ENCODE measurements around the gene CXorf49.
"Not testable (repeated sequence)": the region's sequence is repeated elsewhere in the genome, so short reads cannot be mapped to it uniquely, and the experiment has no call there.

CXorf49 gene

DNA sequence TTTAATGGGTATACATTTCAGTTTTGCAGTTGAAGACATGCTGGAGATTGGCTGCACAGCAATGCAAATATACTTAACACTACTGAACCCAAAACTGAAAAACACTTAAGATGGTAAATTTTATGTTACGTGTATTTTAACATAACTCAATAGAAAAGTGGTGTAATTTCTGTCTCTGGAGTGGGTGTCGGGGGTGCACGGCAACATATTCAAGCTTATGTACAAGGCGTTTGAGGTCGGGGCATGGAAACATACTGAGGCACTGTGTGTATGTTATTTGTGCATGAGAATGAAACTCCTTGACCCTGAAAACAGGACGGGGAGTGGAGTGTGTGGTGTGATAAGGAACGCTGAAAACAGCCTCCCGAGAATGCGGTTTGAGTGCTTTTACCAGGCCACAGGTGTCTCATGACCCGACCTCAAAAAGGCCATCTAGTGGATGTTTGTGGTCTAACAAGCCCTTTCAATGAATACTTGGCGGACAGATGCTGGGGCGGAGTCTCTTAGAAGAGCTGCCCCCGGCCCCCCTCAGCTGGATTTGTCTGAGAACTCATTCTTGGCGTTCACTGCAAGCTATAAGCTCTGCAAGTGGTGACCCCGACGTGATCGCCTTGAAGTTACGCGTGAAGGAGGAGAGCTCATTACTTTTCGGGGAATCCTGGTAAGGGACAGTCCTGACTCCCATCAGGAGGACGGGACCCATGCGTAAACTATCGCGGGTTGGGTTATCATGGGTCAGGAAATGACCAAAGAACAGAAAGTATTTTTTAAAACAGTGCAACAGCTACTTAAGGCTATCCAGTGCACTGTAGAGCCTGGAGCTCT lies 21.2 kb downstream of the CXorf49 start:
- H3K27ac Mint-ChIP-seq, H3K4me1 Mint-ChIP-seq, H3K9me3 Mint-ChIP-seq, DNase-seq, H3K27me3 Mint-ChIP-seq, H3K4me3 Mint-ChIP-seq: not testable (repeated sequence)
- peak; percentile 74 for ATAC-seq

DNA sequence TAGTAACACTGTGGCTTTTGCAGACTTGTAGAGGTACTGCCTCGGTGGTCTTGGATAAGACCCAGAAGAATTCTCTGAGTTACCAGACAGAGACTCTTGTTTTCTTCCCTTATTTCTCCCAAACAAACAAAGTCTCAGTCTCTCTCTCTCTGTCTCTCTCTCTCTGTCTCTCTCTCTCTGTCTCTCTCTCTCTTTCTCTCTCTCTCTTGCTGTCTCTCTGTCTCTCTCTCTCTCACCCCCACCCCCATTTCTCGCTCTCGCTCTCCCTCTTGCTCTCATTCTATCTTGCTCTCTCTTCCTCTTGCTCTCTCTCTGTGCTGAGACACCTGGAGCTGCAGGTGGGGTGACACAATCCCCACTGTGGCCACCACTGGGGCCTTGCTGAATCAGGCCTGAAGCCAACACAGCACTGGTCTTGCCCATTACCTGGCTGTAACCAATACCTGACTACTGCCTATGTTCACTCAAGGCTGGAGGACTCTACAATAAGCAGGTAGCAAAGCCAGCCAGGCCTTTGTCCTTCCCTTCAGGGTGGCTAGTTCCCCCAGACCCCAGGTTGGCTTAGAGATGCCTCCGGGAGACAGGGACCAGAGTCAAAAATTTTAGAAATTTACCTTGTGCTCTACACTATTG lies 38.4 kb downstream of the CXorf49 start:
- peaks cover 14% of the 10 kb centered on the region for H3K27me3 Mint-ChIP-seq
- ATAC-seq (no peak), DNase-seq (no peak)
- no peaks in the 10 kb centered on the region for H3K4me1 Mint-ChIP-seq
- no peaks in the 10 kb centered on the region for H3K9me3 Mint-ChIP-seq
- H3K27ac Mint-ChIP-seq, result no peak overlapping the region
- H3K4me3 Mint-ChIP-seq, result no peak overlapping the region

DNA sequence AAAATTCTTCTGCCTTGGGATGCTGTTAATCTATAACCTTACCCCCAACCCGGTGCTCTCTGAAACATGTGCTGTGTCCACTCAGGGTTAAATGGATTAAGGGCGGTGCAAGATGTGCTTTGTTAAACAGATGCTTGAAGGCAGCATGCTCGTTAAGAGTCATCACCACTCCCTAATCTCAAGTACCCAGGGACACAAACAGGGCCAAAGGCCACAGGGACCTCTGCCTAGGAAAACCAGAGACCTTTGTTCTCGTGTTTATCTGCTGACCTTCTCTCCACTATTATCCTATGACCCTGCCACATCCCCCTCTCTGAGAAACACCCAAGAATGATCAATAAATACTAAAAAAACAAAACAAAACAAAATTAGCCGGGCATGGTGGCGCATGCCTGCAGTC lies 40.9 kb downstream of the CXorf49 start:
- DNase-seq, H3K4me1 Mint-ChIP-seq, H3K9me3 Mint-ChIP-seq, H3K4me3 Mint-ChIP-seq, ATAC-seq, H3K27ac Mint-ChIP-seq: not testable (repeated sequence)
- peaks cover 15% of the 10 kb centered on the region for H3K27me3 Mint-ChIP-seq

DNA sequence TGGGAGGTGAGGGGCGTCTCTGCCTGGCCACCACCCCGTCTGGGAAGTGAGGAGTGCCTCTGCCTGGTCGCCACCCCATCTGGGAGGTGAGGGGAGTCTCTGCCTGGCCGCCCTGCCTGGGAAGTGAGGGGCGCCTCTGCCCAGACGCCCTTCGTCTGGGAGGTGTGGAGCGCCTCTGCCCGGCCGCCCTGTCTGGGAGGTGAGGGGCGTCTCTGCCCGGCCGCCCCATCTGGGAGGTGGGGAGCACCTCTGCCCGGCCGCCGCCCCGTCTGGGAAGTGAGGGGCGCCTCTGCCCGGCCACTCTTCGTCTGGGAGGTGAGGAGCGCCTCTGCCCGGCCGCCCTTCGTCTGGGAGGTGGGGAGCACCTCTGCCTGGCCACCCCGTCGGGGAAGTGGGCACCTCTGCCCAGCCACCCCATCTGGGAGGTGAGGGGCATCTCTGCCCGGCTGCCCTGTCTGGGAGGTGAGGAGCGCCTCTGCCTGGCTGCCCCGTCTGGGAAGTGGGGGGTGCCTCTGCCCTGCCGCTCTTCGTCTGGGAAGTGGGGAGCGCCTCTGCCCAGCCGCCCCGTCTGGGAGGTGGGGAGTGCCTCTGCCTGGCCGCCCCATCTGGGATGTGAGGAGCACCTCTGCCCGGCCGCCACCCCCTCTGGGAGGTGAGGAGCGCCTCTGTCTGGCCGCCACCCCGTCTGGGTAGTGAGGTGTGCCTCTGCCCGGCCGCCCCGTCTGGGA lies 41.9 kb downstream of the CXorf49 start:
- H3K9me3 Mint-ChIP-seq, H3K4me3 Mint-ChIP-seq, DNase-seq, H3K27ac Mint-ChIP-seq, ATAC-seq, H3K4me1 Mint-ChIP-seq: not testable (repeated sequence)
- peaks cover 23% of the 10 kb centered on the region for H3K27me3 Mint-ChIP-seq

DNA sequence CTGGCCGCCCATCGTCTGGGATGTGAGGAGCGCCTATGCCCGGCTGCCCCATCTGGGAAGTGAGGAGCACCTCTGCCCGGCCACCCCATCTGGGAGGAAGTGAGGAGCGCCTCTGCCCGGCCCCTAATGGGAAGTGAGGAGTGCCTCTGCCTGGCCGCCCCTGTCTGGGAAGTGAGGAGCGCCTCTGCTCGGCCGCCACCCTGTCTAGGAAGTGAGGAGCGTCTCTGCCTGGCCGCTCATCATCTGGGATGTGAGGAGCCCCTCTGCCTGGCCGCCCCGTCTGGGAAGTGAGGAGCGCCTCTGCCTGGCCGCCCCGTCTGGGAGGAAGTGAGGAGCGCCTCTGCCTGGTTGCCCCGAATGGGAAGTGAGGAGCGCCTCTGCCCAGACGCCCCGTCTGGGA lies 42.4 kb downstream of the CXorf49 start:
- H3K27ac Mint-ChIP-seq, H3K9me3 Mint-ChIP-seq, H3K4me3 Mint-ChIP-seq, ATAC-seq, DNase-seq: not testable (repeated sequence)
- peaks cover 23% of the 10 kb centered on the region for H3K27me3 Mint-ChIP-seq
- peaks cover 15% of the 10 kb centered on the region for H3K4me1 Mint-ChIP-seq

DNA sequence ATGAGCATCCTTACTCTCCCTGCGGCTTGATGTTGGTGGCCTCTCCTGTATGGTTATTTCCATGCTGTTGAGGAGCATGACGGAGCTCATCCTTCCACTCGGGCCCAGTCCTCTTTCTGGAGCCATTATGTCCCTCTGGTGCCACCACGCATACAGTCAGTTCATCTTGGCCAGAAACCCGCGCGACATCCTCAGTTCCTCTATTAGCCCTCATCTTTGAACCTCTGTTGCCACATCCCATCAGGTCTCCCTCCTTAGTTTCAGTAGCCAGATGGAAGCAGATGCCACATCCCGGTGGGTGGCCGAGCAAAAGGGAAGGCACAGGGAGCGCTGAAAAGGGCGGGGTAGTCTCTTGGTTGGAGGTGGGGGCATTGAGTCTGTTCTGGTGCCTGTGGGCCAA lies 46.1 kb downstream of the CXorf49 start:
- Mint-ChIP-seq H3K27me3 (peaks cover 9% of the 10 kb centered on the region), H3K4me1 (peaks cover 25% of the 10 kb centered on the region)

DNA sequence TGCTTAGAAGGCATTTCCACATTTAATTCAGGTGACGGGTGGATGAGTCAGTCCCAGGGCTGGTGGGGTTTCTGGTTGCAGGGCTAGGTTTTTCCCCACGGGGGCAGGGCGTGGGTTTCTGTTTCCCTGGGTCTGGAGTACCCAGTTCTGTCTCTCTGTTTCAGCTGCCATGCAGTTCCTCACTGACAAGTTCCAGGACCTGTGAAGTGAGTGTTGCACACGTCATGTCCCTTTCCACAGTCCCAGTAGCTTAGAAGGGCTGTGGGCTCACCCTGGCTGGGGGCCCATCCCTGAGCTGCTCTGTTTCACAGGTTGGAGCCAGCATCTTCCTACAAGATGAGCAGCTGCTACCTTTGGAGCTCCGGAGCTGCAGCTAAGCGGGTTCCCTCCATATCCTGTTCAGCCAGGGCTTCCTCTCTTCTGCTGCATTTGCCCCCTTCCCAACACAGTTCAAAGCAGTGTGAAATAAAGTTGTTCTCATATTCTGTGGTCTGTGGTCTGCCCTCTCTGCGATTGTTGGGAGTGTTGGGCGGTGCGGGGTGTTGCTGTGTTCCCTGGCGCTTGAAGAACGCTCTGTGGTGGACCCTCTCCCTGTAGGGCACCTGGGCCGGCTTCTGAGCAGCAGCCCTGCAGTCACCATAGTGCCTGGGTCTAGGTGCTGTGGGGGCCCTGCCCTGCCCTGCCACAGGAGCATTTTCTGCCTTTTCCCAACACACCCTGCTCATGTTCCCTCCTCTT lies 46.9 kb downstream of the CXorf49 start:
- DNase-seq (peak in 1 of 2 donors; percentile 65), ATAC-seq (peak; percentile 70)
- Mint-ChIP-seq H3K4me3 (peak overlapping the region; percentile 49 to 62), H3K4me1 (peaks cover 25% of the 10 kb centered on the region), H3K27me3 (peaks cover 9% of the 10 kb centered on the region), H3K9me3 (no peaks in the 10 kb centered on the region), H3K27ac (no peak overlapping the region)

More for the DNA sequence above, 46.1 kb downstream of the CXorf49 start:
- H3K4me3 Mint-ChIP-seq, result peak overlapping the region; percentile 20 to 62
- ATAC-seq, result no peak
- H3K27ac Mint-ChIP-seq, result no peak overlapping the region
- DNase-seq, result no peak
- no peaks in the 10 kb centered on the region for H3K9me3 Mint-ChIP-seq

DNA sequence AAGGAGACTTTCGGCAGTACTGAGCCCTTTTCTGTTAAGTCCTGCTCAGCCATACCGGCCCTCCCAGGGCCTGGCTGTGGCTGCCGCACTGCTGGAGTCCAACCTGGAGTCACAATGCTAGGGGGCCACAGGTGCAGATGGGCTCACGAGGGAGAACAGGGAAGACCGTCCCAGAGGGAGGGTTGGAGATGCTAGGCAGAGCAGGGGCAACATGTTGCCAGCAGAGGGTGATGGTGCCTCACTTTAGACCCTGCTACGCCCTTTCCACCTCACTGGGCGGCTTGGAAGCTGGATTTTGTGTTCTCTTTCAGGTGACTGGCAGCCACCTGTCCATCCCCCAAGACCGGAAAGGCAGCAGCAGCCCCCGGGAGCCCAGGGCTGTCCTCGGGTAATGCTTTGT lies 48.1 kb downstream of the CXorf49 start:
- not testable (repeated sequence) for H3K4me3 Mint-ChIP-seq, H3K27me3 Mint-ChIP-seq, H3K9me3 Mint-ChIP-seq, H3K27ac Mint-ChIP-seq, DNase-seq
- peak; percentile 77 for ATAC-seq
- H3K4me1 Mint-ChIP-seq, result peaks cover 25% of the 10 kb centered on the region

DNA sequence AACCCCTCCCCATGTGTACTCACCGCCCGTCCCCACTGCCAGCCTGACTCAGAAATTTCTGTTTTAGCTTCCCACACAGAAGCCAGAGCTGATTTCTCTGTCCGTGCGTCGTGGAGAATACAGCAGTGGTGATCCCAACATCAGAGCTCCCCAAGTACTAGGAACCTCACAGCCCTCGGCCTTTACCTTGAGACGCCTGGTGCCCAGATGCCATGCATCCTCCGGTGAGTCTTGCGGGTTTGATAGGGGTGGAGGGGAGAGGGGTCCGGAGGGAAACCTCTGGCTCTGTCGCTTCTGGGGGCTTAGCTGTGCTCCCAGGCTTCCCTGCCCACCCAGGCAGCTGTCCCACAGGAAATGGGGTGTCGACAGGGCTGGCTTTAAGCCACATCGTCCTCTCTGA lies 48.6 kb downstream of the CXorf49 start:
- H3K27me3 Mint-ChIP-seq, result peaks cover 9% of the 10 kb centered on the region
- DNase-seq (no peak), ATAC-seq (no peak)
- H3K4me3 Mint-ChIP-seq, result no peak overlapping the region
- peaks cover 26% of the 10 kb centered on the region for H3K4me1 Mint-ChIP-seq
- peak overlapping the region in 1 of 2 donors; percentile 34 for H3K27ac Mint-ChIP-seq
- H3K9me3 Mint-ChIP-seq, result no peaks in the 10 kb centered on the region

DNA sequence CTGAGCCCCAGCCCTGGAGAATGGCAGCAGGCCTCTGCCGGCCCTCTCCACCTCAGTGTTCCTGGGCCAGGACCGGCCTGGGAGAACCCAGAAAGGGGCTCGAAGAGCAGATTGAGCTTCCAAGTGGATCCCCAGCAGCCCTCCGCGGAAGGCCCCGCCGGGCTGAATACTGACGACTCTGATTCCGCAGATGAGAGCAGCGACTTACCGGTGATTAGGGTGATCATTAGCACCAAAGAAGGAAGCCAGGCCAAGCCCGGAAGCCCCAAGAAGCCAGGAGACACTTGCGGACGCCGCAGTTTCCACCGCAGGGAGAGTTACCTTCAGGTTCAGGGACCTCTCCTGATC lies 49.9 kb downstream of the CXorf49 start:
- Mint-ChIP-seq H3K4me1 (peaks cover 38% of the 10 kb centered on the region), H3K27ac (no peak overlapping the region), H3K4me3 (no peak overlapping the region), H3K9me3 (no peaks in the 10 kb centered on the region), H3K27me3 (peaks cover 9% of the 10 kb centered on the region)
- DNase-seq (no peak), ATAC-seq (no peak)

DNA sequence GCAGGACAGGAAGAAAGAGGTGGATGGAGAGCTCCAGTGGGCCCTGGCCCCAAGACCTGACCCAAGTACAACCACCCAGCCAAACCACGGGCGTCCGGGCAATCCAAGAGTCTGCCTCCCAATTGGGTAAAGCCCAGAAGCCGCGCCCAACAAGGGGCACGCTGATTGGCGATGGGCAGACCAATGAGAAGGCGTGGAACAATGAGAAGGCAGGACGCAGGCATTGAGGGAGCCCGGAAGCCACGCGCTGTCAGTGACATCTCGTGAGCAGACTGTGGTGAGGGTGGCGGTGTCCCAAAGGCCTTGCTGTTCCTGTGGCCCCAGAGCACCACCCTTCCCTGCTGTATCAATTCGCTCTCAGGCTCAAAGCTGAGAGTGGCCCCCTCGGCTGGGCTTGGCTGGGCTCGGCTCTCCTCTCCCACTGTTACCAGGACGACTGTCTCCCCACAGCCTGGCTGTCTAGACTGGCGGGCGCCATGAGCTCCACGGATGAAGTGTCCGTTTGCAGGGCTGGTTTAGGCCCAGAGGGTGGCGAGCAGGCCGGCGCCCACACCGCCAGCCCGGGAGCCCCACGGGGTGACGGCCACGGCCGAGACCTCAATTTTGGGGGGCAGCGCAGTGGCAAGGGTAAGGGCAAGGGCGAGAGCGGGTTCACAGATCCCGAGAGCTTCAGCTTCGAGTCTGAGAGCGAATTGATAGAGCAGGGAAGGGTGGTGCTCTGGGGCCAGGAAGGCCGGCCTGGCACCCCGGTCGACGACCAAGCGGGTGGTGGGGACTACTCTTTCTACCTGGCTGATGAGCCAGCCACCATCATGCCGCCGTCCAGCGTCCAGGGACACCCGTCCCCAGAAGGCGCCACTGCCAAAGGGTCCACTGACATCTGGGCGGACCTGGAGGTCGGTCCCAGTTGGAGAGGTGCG lies 50.5 kb downstream of the CXorf49 start, which contains the start of gene LOC101059915:
Gene LOC101059915 (plus strand): TSS at position 219 of the 920 bp plus-strand sequence.
- Mint-ChIP-seq H3K4me3 (no peak within 1 kb of the TSS), H3K4me1 (peaks cover 45% of the 10 kb centered on the region), H3K27ac (peak within 1 kb of the TSS in 1 of 2 donors; percentile 34), H3K27me3 (peaks cover 9% of the 10 kb centered on the region), H3K9me3 (no peaks in the 10 kb centered on the region)
- ATAC-seq, result no peak
- no peak for DNase-seq

DNA sequence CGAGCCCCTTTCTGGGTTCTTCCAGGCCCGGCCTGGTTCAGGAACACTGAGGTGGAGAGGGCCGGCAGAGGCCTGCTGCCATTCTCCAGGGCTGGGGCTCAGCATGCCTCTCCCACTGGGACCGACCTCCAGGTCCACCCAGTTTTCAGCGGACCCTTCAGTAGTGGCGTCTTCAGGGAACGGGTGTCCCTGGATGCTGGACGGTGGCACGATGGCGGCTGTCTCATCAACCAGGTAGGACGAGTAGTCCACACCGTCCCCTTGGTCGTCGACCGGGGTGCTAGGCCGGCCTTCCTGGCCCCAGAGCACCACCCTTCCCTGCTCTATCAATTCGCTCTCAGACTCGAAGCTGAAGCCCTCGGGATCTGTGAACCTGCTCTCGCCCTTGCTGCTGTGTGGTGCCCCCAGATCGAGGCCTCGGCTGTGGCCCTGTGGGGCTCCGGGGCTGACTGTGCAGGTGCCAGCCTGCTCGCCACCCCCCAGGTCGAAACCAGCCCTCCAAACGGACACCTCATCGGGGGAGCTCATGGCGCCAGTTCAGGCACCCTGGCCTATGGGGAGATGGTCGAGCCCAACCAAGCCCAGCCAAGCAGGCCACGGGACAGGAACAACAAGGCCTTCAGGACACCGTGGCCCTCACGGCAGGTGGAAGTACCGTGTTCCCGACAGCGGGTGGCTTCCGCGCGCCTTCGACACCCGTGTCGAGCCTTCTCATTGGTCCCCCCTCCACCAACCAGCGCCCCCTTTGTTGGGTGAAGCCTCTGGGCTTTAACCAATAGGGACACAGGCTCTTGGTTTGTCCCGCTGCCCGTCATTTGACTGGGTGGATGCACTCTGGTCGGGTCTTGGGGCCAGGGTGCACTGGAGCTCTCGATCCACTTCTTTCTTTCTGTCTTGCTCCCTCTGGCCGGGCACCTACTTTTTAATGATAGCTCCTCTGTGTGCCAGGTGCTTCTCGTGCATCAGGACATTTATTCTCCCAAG lies 51.6 kb downstream of the CXorf49 start:
- no peak for ATAC-seq
- Mint-ChIP-seq H3K9me3 (no peaks in the 10 kb centered on the region), H3K4me1 (peaks cover 44% of the 10 kb centered on the region), H3K27ac (no peak overlapping the region), H3K4me3 (no peak overlapping the region), H3K27me3 (peaks cover under 1% of the 10 kb centered on the region)
- DNase-seq, result no peak

DNA sequence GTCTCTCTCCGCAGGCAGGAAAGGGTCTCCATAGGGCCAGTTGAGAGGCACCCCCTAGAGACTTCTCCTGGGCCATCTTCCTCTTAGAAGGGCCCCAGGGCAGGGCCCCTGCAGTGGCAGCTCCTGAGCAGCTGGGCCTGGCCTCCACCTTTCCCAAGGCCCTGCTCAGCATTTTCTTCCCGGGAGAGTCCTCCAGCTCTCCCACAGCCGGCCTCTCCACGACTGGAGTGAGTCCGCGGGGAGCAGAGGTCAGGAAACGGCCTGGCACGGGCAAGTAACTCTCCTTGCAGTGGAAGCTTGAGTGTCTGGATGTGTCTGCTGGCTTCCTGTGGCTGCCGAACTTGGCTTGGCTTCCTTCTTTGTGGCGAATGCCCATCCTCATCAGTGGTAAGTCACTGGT lies 52.3 kb downstream of the CXorf49 start:
- no peak for ATAC-seq
- no peaks in the 10 kb centered on the region for H3K27me3 Mint-ChIP-seq
- no peaks in the 10 kb centered on the region for H3K9me3 Mint-ChIP-seq

More for the DNA sequence above, 52.3 kb downstream of the CXorf49 start:
- H3K4me1 Mint-ChIP-seq, result peaks cover 43% of the 10 kb centered on the region
- H3K27ac Mint-ChIP-seq, result no peak overlapping the region
- no peak for DNase-seq
- no peak overlapping the region for H3K4me3 Mint-ChIP-seq
